ENCODE data around the gene SEZ6. TPM values are rescaled to one million over a fixed set of nuclear protein-coding genes. Genes with fewer than 3 reads are reported as not detected.

Gene SEZ6
- total RNA-seq, 1 experiment from 2014 or later, result not detected

DNA sequence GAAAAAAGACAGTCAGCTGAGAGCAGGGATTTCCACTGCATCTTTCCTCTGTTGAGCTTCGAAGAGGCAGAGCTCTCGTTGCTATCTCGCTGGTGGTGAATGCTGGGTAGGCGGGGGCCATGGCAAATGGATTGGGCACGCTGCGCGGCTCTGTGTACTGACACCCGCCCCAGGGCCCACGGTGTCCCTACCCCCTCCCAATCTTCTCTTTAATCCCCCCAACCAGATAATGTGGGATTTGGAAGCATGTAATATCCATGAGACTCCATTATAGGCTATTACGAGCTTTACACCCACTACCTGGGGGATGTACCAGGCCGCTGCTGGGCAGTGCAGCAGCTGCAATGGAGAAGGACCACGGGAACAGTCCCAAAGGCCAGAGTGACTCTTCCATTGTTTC is 45.4 kb upstream of the SEZ6 start:
- Mint-ChIP-seq H3K36me3 (ENCODE audit: insufficient read depth, unreplicated experiment) (no peaks in the 10 kb centered on the region), H3K4me1 (ENCODE audit: insufficient read depth, unreplicated experiment) (no peaks in the 10 kb centered on the region), H3K27ac (ENCODE audit: low read depth, unreplicated experiment) (no peak overlapping the region), H3K9me3 (ENCODE audit: unreplicated experiment) (no peaks in the 10 kb centered on the region), H3K27me3 (ENCODE audit: insufficient read depth, unreplicated experiment) (peaks cover 52% of the 10 kb centered on the region), H3K4me3 (ENCODE audit: unreplicated experiment) (no peak overlapping the region)
- intact Hi-C loops (cut with micrococcal nuclease), result no loop called here
- no peak for DNase-seq (ENCODE audit: unreplicated experiment)
- no TSS peak for BruUV-seq (replicated peaks)
- ChIA-PET CTCF (interaction anchor here (0.6 to 1.2 kb wide), 2 partner anchors 8 to 87 kb away, joined by 3 to 4 read pairs; no protein-coding TSS in a partner anchor), POLR2A (no interaction called here)
- TF ChIP-seq, protein P1, sequence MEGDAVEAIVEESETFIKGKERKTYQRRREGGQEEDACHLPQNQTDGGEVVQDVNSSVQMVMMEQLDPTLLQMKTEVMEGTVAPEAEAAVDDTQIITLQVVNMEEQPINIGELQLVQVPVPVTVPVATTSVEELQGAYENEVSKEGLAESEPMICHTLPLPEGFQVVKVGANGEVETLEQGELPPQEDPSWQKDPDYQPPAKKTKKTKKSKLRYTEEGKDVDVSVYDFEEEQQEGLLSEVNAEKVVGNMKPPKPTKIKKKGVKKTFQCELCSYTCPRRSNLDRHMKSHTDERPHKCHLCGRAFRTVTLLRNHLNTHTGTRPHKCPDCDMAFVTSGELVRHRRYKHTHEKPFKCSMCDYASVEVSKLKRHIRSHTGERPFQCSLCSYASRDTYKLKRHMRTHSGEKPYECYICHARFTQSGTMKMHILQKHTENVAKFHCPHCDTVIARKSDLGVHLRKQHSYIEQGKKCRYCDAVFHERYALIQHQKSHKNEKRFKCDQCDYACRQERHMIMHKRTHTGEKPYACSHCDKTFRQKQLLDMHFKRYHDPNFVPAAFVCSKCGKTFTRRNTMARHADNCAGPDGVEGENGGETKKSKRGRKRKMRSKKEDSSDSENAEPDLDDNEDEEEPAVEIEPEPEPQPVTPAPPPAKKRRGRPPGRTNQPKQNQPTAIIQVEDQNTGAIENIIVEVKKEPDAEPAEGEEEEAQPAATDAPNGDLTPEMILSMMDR (IDR thresholded peaks at IDR 0.05; ENCODE audit: unreplicated experiment), result no peak

DNA sequence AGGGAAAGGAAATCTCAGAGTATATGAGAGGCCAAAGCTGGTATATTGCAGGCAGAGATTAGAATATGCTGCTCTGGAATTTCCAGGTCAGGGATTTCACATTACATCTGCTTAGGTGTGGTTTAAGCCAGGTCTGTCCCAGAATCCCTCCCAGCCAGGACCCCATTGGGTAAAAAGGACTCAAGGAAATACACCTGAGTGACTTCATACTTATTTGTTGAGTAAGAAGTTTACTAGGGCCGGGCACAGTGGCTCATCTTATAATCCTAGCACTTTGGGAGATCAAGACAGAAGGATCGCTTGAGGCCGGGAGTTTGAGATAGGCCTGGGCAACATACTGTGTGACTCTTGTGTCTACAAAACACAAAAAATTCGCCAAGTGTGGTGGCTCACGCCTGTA is 44.3 kb upstream of the SEZ6 start:
- CTCF ChIA-PET, result no interaction called here
- intact Hi-C loops (cut with micrococcal nuclease), result no loop called here

DNA sequence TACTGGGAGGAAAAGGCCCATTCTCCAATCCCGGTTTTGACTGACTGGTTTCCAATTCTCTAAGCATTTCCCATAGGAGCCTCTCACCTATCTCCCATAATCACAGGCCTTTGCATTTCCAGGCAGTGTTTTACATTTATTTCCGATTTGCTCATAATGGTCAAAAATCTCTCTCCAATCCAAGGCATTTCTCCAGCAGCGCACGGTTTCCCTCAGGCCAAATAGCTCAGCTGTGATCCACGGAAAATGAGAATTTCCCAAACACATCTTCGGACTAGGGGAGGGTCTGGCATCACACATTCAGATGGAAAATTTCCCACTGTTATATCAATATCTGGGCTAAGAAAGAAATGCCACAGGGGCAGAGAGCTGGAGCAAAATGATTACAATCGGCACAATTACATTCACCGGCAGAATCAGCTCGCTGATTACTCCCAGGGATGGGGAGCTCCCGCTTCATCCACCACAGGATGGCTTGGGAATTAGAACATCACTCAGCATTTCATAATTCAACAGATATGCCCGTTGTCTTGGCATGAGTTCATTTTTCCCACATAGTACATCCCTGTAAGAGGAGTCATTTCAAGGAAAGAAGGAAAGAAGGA is 43.8 kb upstream of the SEZ6 start:
- Mint-ChIP-seq H3K27me3 (ENCODE audit: insufficient read depth, unreplicated experiment) (peaks cover 44% of the 10 kb centered on the region), H3K36me3 (ENCODE audit: insufficient read depth, unreplicated experiment) (no peaks in the 10 kb centered on the region), H3K27ac (ENCODE audit: low read depth, unreplicated experiment) (no peak overlapping the region), H3K4me3 (ENCODE audit: unreplicated experiment) (no peak overlapping the region), H3K4me1 (ENCODE audit: insufficient read depth, unreplicated experiment) (no peaks in the 10 kb centered on the region), H3K9me3 (ENCODE audit: unreplicated experiment) (no peaks in the 10 kb centered on the region)
- no peak for DNase-seq (ENCODE audit: unreplicated experiment)
- intact Hi-C loops (cut with micrococcal nuclease), result no loop called here
- ChIA-PET CTCF (no interaction called here), POLR2A (interaction anchor here (0.7 kb wide), 1 partner anchor 92 kb away, joined by 3 read pairs; no protein-coding TSS in a partner anchor)
- no TSS peak for BruUV-seq (replicated peaks)
- TF ChIP-seq, protein P1 (IDR thresholded peaks at IDR 0.05; ENCODE audit: unreplicated experiment), result no peak

More for the DNA sequence above, 44.3 kb upstream of the SEZ6 start:
- POLR2A ChIA-PET, result interaction anchor here (0.7 kb wide), 1 partner anchor 93 kb away, joined by 3 read pairs; no protein-coding TSS in a partner anchor
- H3K9me3 Mint-ChIP-seq (ENCODE audit: unreplicated experiment), result no peaks in the 10 kb centered on the region
- no peak overlapping the region for H3K27ac Mint-ChIP-seq (ENCODE audit: low read depth, unreplicated experiment)
- TF ChIP-seq, protein P1 (IDR thresholded peaks at IDR 0.05; ENCODE audit: unreplicated experiment), result no peak
- DNase-seq (ENCODE audit: unreplicated experiment), result no peak
- peaks cover 49% of the 10 kb centered on the region for H3K27me3 Mint-ChIP-seq (ENCODE audit: insufficient read depth, unreplicated experiment)
- H3K4me3 Mint-ChIP-seq (ENCODE audit: unreplicated experiment), result no peak overlapping the region
- no TSS peak for BruUV-seq (replicated peaks)
- no peaks in the 10 kb centered on the region for H3K36me3 Mint-ChIP-seq (ENCODE audit: insufficient read depth, unreplicated experiment)
- H3K4me1 Mint-ChIP-seq (ENCODE audit: insufficient read depth, unreplicated experiment), result no peaks in the 10 kb centered on the region

DNA sequence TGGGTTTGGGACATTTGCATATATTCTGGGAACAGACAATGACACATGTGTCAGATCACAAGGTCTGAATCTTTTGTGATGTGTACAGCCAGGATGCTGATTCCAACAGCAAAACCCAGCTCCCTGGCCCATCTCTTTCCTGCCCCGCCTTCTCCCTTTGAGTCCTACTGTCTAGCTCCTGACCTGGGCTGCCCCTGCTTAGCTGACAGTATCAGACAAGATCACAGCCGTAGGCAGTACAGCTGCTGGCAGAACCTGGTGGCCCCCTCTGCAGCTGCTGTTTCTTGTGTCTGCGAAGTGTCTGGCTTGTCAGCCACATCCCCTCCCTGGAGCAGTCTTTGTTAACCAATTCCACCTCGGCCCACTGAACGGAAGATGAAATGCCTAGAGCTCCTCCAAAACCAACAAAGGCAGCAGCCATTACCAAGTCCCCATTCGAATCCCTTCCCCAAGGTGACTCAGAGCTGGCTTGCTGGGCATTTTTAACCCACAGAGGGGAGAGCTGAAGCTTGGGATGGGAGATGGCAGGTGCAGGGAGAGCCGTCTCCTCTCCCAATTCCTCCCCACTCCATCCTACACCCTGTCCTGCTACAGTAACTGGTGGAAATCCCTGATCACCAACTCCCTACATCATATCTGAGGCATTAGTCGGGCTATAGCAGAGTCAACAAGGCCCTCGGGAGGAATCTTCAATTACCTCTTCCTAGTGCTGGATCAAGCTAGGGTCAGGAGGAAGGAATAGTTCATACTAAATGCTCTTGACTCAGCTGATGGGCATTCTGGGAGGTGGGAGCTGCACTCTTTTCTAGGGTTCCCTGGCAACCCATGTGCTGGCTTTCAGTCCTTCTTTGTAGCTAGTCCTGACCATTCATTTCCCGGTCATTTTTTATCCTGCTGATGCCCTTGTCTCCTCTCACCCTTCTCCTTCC is 42.9 kb upstream of the SEZ6 start:
- Mint-ChIP-seq H3K4me3 (ENCODE audit: unreplicated experiment) (no peak overlapping the region), H3K4me1 (ENCODE audit: insufficient read depth, unreplicated experiment) (no peaks in the 10 kb centered on the region), H3K27me3 (ENCODE audit: insufficient read depth, unreplicated experiment) (peaks cover 40% of the 10 kb centered on the region), H3K27ac (ENCODE audit: low read depth, unreplicated experiment) (no peak overlapping the region), H3K36me3 (ENCODE audit: insufficient read depth, unreplicated experiment) (no peaks in the 10 kb centered on the region), H3K9me3 (ENCODE audit: unreplicated experiment) (no peaks in the 10 kb centered on the region)
- DNase-seq (ENCODE audit: unreplicated experiment), result no peak
- CTCF ChIA-PET, result interaction anchor here (1.2 kb wide), 1 partner anchor 63 kb away, joined by 7 read pairs; no protein-coding TSS in a partner anchor
- no TSS peak for BruUV-seq (replicated peaks)
- intact Hi-C loops (cut with micrococcal nuclease), result no loop called here
- TF ChIP-seq, protein P1 (IDR thresholded peaks at IDR 0.05; ENCODE audit: unreplicated experiment), result no peak
- POLR2A ChIA-PET, result interaction anchor here (0.9 kb wide), 1 partner anchor 9 kb away, joined by 4 read pairs; no protein-coding TSS in a partner anchor
